HepG2 (cell line): ENCODE measurements around the gene OR1D5. TPM values are rescaled to one million over a fixed set of nuclear protein-coding genes. Genes with fewer than 3 reads are reported as not detected.

Experiments used
- ATAC-seq: fragments of 200-7000 bp; cut with Tn5 transposase; 3 replicates; pipeline ENCODE4 v1.9.1; 2020; ENCODE audit warnings: mild to moderate bottlenecking, moderate library complexity
- BruUV-seq: library from RNA; stranded (reverse); fragments of 400-500 nt; replicated peaks from 2 replicates; lab custom pipeline; 2021; lab: Mats Ljungman, UMichigan
- CTCF ChIA-PET: fragments of 300-600 bp; formaldehyde crosslinking; extraction: SDS; loops from one replicate; lab custom pipeline; 2021; ENCODE audit warnings: low total read pairs, inconsistent platforms, low intra/inter-chr PET ratio; lab: Yijun Ruan, JAX
- POLR2A ChIA-PET: fragments of 350-600 bp; sonication (Branson Sonifier 250); formaldehyde crosslinking; loops from one replicate; lab custom pipeline; 2020; ENCODE audit warnings: antibody characterized with exemption, inconsistent platforms; lab: Yijun Ruan, JAX
- DNase-seq: peaks from one replicate; pipeline ENCODE4 v3.0.0-alpha.2; 2015; ENCODE audit warnings: low spot score
- FAIRE-seq: peaks from 3 replicates; lab custom pipeline; 2011; peaks lifted over from hg19 to GRCh38; lab: Jason Lieb, UNC
- H2AFZ ChIP-seq: one replicate; pipeline ENCODE4 v1.6.1; 2011; ENCODE audit warnings: low read length, inconsistent platforms
- H3K27ac ChIP-seq: fragments of 300-600 bp; 3 replicates; pipeline ENCODE4 v1.8.0; 2011; ENCODE audit warnings: mixed run types, mild to moderate bottlenecking, mixed read lengths, low read length, inconsistent platforms; ENCODE audit not compliant: insufficient read depth; ENCODE audit errors: extremely low read length
- H3K27me3 ChIP-seq, 2 experiments: fragments of 200-600 bp in 1 of 2; 2 replicates in 1 of 2; 3 replicates in 1 of 2; pipeline versions ENCODE4 v1.6.0 to v1.8.0; 2011; ENCODE audit warnings: low read length in 2 of 2, mild to moderate bottlenecking in 2 of 2, moderate library complexity in 2 of 2, inconsistent platforms in 1 of 2; ENCODE audit not compliant: insufficient read depth in 2 of 2, control insufficient read depth in 1 of 2
- H3K36me3 ChIP-seq, 2 experiments: fragments of 200-600 bp in 1 of 2; replicated peaks in 1 of 2; 2 replicates in 1 of 2; 3 replicates in 1 of 2; pipeline versions ENCODE4 v1.5.1 to v1.8.0; 2011; ENCODE audit warnings: low read length in 2 of 2, inconsistent platforms in 1 of 2; ENCODE audit not compliant: insufficient read depth in 2 of 2, control insufficient read depth in 1 of 2
- H3K4me1 ChIP-seq: 2 replicates; pipeline ENCODE4 v1.5.1; 2012; ENCODE audit warnings: low read length, inconsistent platforms; ENCODE audit not compliant: insufficient read depth
- H3K4me2 ChIP-seq: 2 replicates; pipeline ENCODE4 v1.6.0; 2011; ENCODE audit warnings: low read depth, low read length, inconsistent platforms
- H3K4me3 ChIP-seq, 3 experiments: fragments of 200-600 bp in 1 of 3; sonication (generic), shearing (Covaris generic) in 1 of 3; replicated peaks in 1 of 3; 2 replicates each; pipeline ENCODE4 v1.5.1; 2011 to 2016; ENCODE audit warnings: low read length in 3 of 3, inconsistent platforms in 2 of 3, low read depth in 2 of 3, mild to moderate bottlenecking in 2 of 3, control low read depth in 1 of 3, mixed read lengths in 1 of 3; ENCODE audit not compliant: insufficient read depth in 1 of 3
- H3K79me2 ChIP-seq: one replicate; pipeline ENCODE4 v1.6.1; 2011; ENCODE audit warnings: low read length, inconsistent platforms; ENCODE audit not compliant: insufficient read depth
- H3K9ac ChIP-seq: 2 replicates; pipeline ENCODE4 v1.6.0; 2011; ENCODE audit warnings: mild to moderate bottlenecking, low read depth, low read length, inconsistent platforms; ENCODE audit not compliant: insufficient read depth
- H3K9me3 ChIP-seq: 2 replicates; pipeline ENCODE4 v1.5.1; 2012; ENCODE audit warnings: mild to moderate bottlenecking, low read length
- H4K20me1 ChIP-seq: 2 replicates; pipeline ENCODE4 v1.6.0; 2011; ENCODE audit warnings: inconsistent platforms, mild to moderate bottlenecking, low read length, moderate library complexity; ENCODE audit not compliant: insufficient read depth
- CSRNP2 ChIP-seq: sonication (generic); formaldehyde crosslinking; conservative IDR thresholded peaks from 2 replicates; pipeline ENCODE4 v1.8.0; 2022; ENCODE audit warnings: low read depth, missing genetic modification reagents
- HIVEP1 ChIP-seq: sonication (generic); formaldehyde crosslinking; IDR thresholded peaks from 2 replicates; pipeline ENCODE4 v1.4.0; 2020; ENCODE audit warnings: mild to moderate bottlenecking, missing genetic modification reagents
- HOXA7 ChIP-seq: sonication (generic); formaldehyde crosslinking; IDR thresholded peaks from 2 replicates; pipeline ENCODE4 v1.8.1; 2022; ENCODE audit warnings: mild to moderate bottlenecking, missing genetic modification reagents, moderate library complexity
- IRF2 ChIP-seq: IDR thresholded peaks from 2 replicates; pipeline ENCODE4 v1.6.1; 2018; ENCODE audit warnings: missing genetic modification reagents, missing compliant biosample characterization
- MED13 ChIP-seq: sonication (generic); formaldehyde crosslinking; IDR thresholded peaks from 2 replicates; pipeline ENCODE4 v1.5.0; 2020; ENCODE audit warnings: missing genetic modification reagents
- MXI1 ChIP-seq: IDR thresholded peaks from 3 replicates; pipeline ENCODE4 v1.6.1; 2012; ENCODE audit warnings: low read depth, low read length, inconsistent platforms, borderline replicate concordance
- NFE2 ChIP-seq: sonication (generic); formaldehyde crosslinking; IDR thresholded peaks from 2 replicates; pipeline ENCODE4 v1.4.0; 2020; ENCODE audit warnings: missing genetic modification reagents
- POLR2AphosphoS2 ChIP-seq: IDR thresholded peaks from 2 replicates; pipeline ENCODE4 v1.6.1; 2011; ENCODE audit warnings: low read depth, low read length, improper control_type of control experiment
- PTBP1 ChIP-seq: fragments of 200-400 bp; formaldehyde crosslinking; IDR thresholded peaks from 2 replicates; pipeline ENCODE4 v1.6.1; 2018; ENCODE audit warnings: low read length, low read depth; ENCODE audit not compliant: poor library complexity, severe bottlenecking
- SCMH1 ChIP-seq: sonication (generic); formaldehyde crosslinking; IDR thresholded peaks from 2 replicates; pipeline ENCODE4 v1.9.0; 2021; ENCODE audit warnings: missing genetic modification reagents, mild to moderate bottlenecking, borderline replicate concordance
- ZNF160 ChIP-seq: sonication (generic); formaldehyde crosslinking; IDR thresholded peaks from 2 replicates; pipeline ENCODE4 v1.8.0; 2022; ENCODE audit warnings: mild to moderate bottlenecking, inconsistent platforms, missing genetic modification reagents
- ZNF562 ChIP-seq: sonication (generic); formaldehyde crosslinking; IDR thresholded peaks from 2 replicates; pipeline ENCODE4 v1.8.0; 2022; ENCODE audit warnings: missing genetic modification reagents, borderline replicate concordance
- WGBS: methylation state at CpG from one replicate; pipeline ENCODE4 v1.1.6; 2017; ENCODE audit warnings: low lambda C conversion rate; 5-methylcytosine and 5-hydroxymethylcytosine counted together
- in situ Hi-C: cut with HindIII; loops from 2 replicates; pipeline ENCODE4 v1.10.0; 2017; ENCODE audit warnings: low pct_unique_long_range_greater_than_20kb; ENCODE audit not compliant: extremely low pct_ligation_motif_present
- intact Hi-C: fragments of 100-400 bp; cut with micrococcal nuclease; formaldehyde crosslinking; loops from one replicate; pipeline ENCODE4 v1.10.0; 2022; ENCODE audit not compliant: unreplicated experiment
- polyA plus RNA-seq, 8 experiments: library from polyadenylated mRNA; depleted of rRNA in 3 of 8; stranded (reverse) in 7 of 8; unstranded in 1 of 8; fragments of >200 nt; fragmentation: Illumina TruSeq in 4 of 8; extraction: Trizol in 4 of 8; gene quantifications; 2 replicates each; pipeline versions ENCODE4 v1.2.1 to v1.2.3, GENCODE V29; 2011 to 2016; ENCODE audit warnings: low read depth in 4 of 8, missing spikeins in 1 of 8, mixed read lengths in 1 of 8; ENCODE audit not compliant: insufficient read depth in 1 of 8
- total RNA-seq, 5 experiments: library from RNA; depleted of rRNA; stranded (reverse); fragments of >200 nt; fragmentation: Illumina TruSeq; extraction: Trizol; gene quantifications; 2 replicates each; pipeline ENCODE4 v1.2.3, GENCODE V29; 2016; ENCODE audit warnings: low read depth in 1 of 5
- TF ChIP-seq, protein P1 (sequence below), 2 experiments: sonication (generic) in 1 of 2; formaldehyde crosslinking in 1 of 2; IDR thresholded peaks; 2 replicates each; pipeline versions ENCODE4 v1.4.0 to v1.6.1; 2018 to 2020; ENCODE audit warnings: missing genetic modification reagents in 2 of 2, borderline replicate concordance in 1 of 2, low read depth in 1 of 2, mild to moderate bottlenecking in 1 of 2, missing biosample characterization in 1 of 2
- TF ChIP-seq, protein P2 (sequence below): sonication (generic); formaldehyde crosslinking; IDR thresholded peaks from 2 replicates; pipeline ENCODE4 v1.4.0; 2020; ENCODE audit warnings: missing genetic modification reagents

OR1D5 gene
- total and polyA plus RNA-seq, 2 of the 13 experiments (the other 11 are each of a cell fraction or from before 2014, with no cell fraction given): not detected

GRCh38 chr17:3033741-3034577 lies 29.4 kb downstream of the OR1D5 start:
- Histone ChIP-seq H3K27me3 (no peaks in the 10 kb centered on the region), H3K27ac (no peak overlapping the region), H3K4me3 (no peak overlapping the region), H3K4me1 (no peaks in the 10 kb centered on the region), H3K36me3 (peaks cover 4 to 12% of the 10 kb centered on the region in 2 experiments; a peak in 4 of 5 replicates), H3K4me2 (no peak overlapping the region), H3K9ac (no peak overlapping the region)
- POLR2A ChIA-PET: no interaction called here
- in situ Hi-C loops: no loop called here
- no TSS peak for BruUV-seq
- CTCF ChIA-PET: no interaction called here
- TF ChIP-seq HOXA7 (CRISPR knock-in tag) (no peak), ZNF160 (CRISPR knock-in tag) (no peak), HIVEP1 (no peak), PTBP1 (no peak), POLR2AphosphoS2 (no peak), ZNF562 (CRISPR knock-in tag) (no peak), MXI1 (no peak), MED13 (CRISPR knock-in tag) (no peak), SCMH1 (CRISPR knock-in tag) (no peak), IRF2 (CRISPR knock-in tag) (no peak), CSRNP2 (no peak), NFE2 (CRISPR knock-in tag) (no peak)
- TF ChIP-seq, protein P1, sequence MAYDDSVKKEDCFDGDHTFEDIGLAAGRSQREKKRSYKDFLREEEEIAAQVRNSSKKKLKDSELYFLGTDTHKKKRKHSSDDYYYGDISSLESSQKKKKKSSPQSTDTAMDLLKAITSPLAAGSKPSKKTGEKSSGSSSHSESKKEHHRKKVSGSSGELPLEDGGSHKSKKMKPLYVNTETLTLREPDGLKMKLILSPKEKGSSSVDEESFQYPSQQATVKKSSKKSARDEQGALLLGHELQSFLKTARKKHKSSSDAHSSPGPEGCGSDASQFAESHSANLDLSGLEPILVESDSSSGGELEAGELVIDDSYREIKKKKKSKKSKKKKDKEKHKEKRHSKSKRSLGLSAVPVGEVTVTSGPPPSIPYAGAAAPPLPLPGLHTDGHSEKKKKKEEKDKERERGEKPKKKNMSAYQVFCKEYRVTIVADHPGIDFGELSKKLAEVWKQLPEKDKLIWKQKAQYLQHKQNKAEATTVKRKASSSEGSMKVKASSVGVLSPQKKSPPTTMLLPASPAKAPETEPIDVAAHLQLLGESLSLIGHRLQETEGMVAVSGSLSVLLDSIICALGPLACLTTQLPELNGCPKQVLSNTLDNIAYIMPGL (CRISPR knock-in tag; IDR thresholded peaks at IDR 0.05; ENCODE audit: borderline replicate concordance in 1 of 2, low read depth in 1 of 2): no peak
- TF ChIP-seq, protein P2, sequence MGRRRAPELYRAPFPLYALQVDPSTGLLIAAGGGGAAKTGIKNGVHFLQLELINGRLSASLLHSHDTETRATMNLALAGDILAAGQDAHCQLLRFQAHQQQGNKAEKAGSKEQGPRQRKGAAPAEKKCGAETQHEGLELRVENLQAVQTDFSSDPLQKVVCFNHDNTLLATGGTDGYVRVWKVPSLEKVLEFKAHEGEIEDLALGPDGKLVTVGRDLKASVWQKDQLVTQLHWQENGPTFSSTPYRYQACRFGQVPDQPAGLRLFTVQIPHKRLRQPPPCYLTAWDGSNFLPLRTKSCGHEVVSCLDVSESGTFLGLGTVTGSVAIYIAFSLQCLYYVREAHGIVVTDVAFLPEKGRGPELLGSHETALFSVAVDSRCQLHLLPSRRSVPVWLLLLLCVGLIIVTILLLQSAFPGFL (CRISPR knock-in tag): no peak
- TF ChIP-seq, all 625 proteins: peak for 0
- FAIRE-seq (no peak), DNase-seq (no peak), ATAC-seq (no peak; the same call in 2 of the 3 replicates)
- H2AFZ ChIP-seq: no peak overlapping the region
- intact Hi-C loops: no loop called here
- no peaks in the 10 kb centered on the region for H3K79me2 ChIP-seq
- no peaks in the 10 kb centered on the region for H3K9me3 ChIP-seq
- 88% methylated on average over 23 of the region's 26 CpGs for whole genome bisulfite sequencing
- no peaks in the 10 kb centered on the region for H4K20me1 ChIP-seq
